ENCODE measurements around the gene HSPE1. TPM values are rescaled to one million over a fixed set of nuclear protein-coding genes. Genes with fewer than 3 reads are reported as not detected.
A peak's percentile ranks its signal among the peaks of the same experiment; 100 is the strongest.

HSPE1 gene
- total RNA-seq, 1 donor from 2014 or later: 185 TPM

DNA sequence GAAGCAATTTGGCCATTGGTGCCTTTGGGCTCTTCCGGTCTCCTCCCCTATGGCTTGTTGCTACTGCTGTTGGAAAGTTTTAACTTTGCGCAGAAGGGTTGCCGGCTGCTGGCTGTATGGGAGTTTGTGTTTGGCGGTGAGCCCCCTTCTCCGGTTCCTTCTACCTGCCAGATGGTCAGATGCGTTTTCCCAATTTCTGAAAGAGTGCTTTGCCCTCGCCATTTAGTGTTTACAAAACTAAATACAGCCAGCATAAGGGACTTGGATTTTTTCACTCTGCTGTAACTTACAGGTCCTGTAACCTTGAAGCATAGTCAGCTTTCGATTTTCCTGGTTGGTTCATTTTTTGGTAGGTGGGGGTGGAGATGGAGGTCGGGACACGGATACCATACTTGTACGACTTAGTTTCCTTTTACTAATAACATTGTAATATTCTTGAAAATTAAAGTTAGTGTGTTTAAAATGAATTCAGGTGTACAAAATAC, 46.2 kb upstream of the HSPE1 start:
- DNase-seq (ENCODE audit: low spot score, unreplicated experiment): peak; percentile 24
- Mint-ChIP-seq H3K4me3 (ENCODE audit: low read depth) (peak overlapping the region; percentile 95), H3K27me3 (no peaks in the 10 kb centered on the region), H3K27ac (peak overlapping the region; percentile 98), H3K4me1 (ENCODE audit: low read depth) (peaks cover 15% of the 10 kb centered on the region), H3K36me3 (ENCODE audit: insufficient read depth) (no peaks in the 10 kb centered on the region), H3K9me3 (ENCODE audit: low read depth) (no peaks in the 10 kb centered on the region)
- TF ChIP-seq, protein P1, sequence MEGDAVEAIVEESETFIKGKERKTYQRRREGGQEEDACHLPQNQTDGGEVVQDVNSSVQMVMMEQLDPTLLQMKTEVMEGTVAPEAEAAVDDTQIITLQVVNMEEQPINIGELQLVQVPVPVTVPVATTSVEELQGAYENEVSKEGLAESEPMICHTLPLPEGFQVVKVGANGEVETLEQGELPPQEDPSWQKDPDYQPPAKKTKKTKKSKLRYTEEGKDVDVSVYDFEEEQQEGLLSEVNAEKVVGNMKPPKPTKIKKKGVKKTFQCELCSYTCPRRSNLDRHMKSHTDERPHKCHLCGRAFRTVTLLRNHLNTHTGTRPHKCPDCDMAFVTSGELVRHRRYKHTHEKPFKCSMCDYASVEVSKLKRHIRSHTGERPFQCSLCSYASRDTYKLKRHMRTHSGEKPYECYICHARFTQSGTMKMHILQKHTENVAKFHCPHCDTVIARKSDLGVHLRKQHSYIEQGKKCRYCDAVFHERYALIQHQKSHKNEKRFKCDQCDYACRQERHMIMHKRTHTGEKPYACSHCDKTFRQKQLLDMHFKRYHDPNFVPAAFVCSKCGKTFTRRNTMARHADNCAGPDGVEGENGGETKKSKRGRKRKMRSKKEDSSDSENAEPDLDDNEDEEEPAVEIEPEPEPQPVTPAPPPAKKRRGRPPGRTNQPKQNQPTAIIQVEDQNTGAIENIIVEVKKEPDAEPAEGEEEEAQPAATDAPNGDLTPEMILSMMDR (IDR thresholded peaks at IDR 0.05; ENCODE audit: unreplicated experiment): no peak

DNA sequence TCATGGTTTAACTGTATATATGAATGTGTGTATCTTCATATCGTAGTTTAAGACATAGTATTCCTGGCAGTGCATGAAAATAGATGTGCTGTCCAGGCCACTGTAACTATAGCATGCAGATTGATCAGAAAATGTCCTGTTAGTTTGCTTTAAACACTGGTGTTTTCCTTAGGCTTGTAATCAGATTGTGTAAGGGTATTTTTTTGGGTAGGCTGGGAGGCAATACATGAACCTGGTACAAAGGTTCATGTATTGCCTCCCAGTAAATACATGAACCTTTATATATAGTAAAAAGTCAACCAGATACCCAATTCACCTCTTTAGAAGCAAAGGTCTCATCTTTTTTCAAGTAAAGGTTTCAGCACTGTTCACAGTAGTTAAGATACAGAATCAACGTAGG, 45.3 kb upstream of the HSPE1 start:
- Mint-ChIP-seq H3K27me3 (no peaks in the 10 kb centered on the region), H3K4me3 (ENCODE audit: low read depth) (peak overlapping the region; percentile 95), H3K9me3 (ENCODE audit: low read depth) (no peaks in the 10 kb centered on the region), H3K4me1 (ENCODE audit: low read depth) (peaks cover 15% of the 10 kb centered on the region), H3K36me3 (ENCODE audit: insufficient read depth) (peaks cover 1% of the 10 kb centered on the region), H3K27ac (peak overlapping the region; percentile 98)
- no peak for DNase-seq (ENCODE audit: low spot score, unreplicated experiment)
- TF ChIP-seq, protein P1 (IDR thresholded peaks at IDR 0.05; ENCODE audit: unreplicated experiment): no peak

DNA sequence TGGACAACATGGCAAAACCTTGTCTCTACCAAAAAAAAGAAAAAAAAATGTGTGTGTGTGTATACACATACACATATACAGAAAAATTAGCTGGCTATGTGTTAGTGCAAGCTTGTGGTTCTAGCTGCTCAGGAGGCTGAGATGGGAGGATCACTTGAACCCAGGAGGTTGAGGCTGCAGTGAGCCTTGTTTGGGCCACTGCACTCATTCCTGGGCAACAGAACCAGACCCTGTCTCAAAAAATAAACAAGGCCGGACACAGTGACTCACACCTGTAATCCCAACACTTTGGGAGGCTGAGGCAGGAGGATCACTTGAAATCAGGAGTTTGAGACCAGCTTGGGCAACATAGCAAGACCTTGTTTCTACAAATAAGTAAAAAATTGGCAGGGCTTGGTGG, 44.8 kb upstream of the HSPE1 start:
- no peak overlapping the region for H3K27ac Mint-ChIP-seq

DNA sequence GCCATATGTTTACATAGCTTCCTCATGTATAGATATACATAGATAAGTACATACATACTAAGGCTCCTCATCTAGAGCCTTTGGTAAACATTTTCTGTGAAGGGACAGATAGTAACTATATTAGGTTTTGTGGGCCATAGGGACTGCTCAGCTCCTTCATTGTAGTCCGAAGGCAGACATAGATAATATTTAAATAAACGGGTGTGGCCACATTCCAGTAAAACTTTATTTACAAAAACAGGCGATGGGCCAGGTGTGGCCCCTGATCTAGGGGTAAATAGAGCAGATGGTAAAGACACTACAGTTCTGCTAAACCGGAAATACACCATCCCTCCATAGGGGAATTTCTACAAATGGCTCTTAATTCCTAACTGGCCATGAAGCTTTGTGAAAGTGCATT, 39.5 kb upstream of the HSPE1 start:
- Mint-ChIP-seq H3K27me3 (no peaks in the 10 kb centered on the region), H3K9me3 (ENCODE audit: low read depth) (no peaks in the 10 kb centered on the region), H3K36me3 (ENCODE audit: insufficient read depth) (peaks cover 6% of the 10 kb centered on the region), H3K4me3 (ENCODE audit: low read depth) (no peak overlapping the region), H3K4me1 (ENCODE audit: low read depth) (peaks cover 1% of the 10 kb centered on the region), H3K27ac (peak overlapping the region; percentile 57)
- DNase-seq (ENCODE audit: low spot score, unreplicated experiment): no peak
- TF ChIP-seq, protein P1 (IDR thresholded peaks at IDR 0.05; ENCODE audit: unreplicated experiment): no peak

More for the DNA sequence above, 44.8 kb upstream of the HSPE1 start:
- H3K4me1 Mint-ChIP-seq (ENCODE audit: low read depth): peaks cover 15% of the 10 kb centered on the region
- H3K9me3 Mint-ChIP-seq (ENCODE audit: low read depth): no peaks in the 10 kb centered on the region
- peak overlapping the region; percentile 17 for H3K4me3 Mint-ChIP-seq (ENCODE audit: low read depth)
- no peaks in the 10 kb centered on the region for H3K27me3 Mint-ChIP-seq
- no peak for DNase-seq (ENCODE audit: low spot score, unreplicated experiment)
- H3K36me3 Mint-ChIP-seq (ENCODE audit: insufficient read depth): peaks cover 1% of the 10 kb centered on the region
- TF ChIP-seq, protein P1 (IDR thresholded peaks at IDR 0.05; ENCODE audit: unreplicated experiment): no peak

DNA sequence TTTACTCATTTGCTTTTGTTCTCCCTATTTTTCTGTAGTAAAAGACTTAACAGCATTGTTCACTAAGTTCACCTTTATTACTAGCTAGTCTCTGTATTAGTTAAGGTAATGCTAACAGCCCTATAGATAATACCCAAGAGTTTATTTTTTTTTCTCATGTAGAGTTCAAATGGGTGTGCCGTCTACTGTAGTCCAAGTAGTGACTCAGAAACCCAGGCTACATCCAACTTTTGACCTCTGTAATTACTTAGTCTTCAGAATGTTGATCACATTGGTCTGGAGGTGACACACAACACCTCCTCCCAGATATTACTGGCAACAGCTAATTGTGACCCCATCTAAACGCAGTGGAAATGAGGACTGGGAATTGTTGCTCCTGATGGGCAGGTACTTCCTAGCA, 39.1 kb upstream of the HSPE1 start:
- TF ChIP-seq, protein P1 (IDR thresholded peaks at IDR 0.05; ENCODE audit: unreplicated experiment): no peak
- Mint-ChIP-seq H3K27ac (peak overlapping the region; percentile 57), H3K36me3 (ENCODE audit: insufficient read depth) (peaks cover 7% of the 10 kb centered on the region), H3K4me3 (ENCODE audit: low read depth) (no peak overlapping the region), H3K27me3 (no peaks in the 10 kb centered on the region), H3K9me3 (ENCODE audit: low read depth) (no peaks in the 10 kb centered on the region), H3K4me1 (ENCODE audit: low read depth) (peaks cover 1% of the 10 kb centered on the region)
- DNase-seq (ENCODE audit: low spot score, unreplicated experiment): no peak
